Thyroid gland (tissue), 4 donors: Measurements from ENCODE around the gene PHEX. TPM values are rescaled to one million over a fixed set of nuclear protein-coding genes. Genes with fewer than 3 reads are reported as not detected.
A peak's percentile ranks its signal among the peaks of the same experiment; 100 is the strongest.

ENCODE experiments used
- DNase-seq, 2 donors: peaks; one replicate each; pipeline ENCODE4 v3.0.0-alpha.2; 2019
- H3K27ac ChIP-seq, 3 donors: fragments of 200-600 bp; sonication (generic); 1 replicate in 2 of 3; 2 replicates in 1 of 3; pipeline ENCODE4 v1.5.1; 2016 to 2019; ENCODE audit warnings: mild to moderate bottlenecking in 1 of 3, moderate library complexity in 1 of 3
- H3K27me3 ChIP-seq: fragments of 200-600 bp; sonication (generic); one replicate; pipeline ENCODE4 v1.5.1; 2019
- H3K36me3 ChIP-seq, 2 donors: fragments of 200-600 bp; sonication (generic); one replicate each; pipeline ENCODE4 v1.5.1; 2016 to 2019
- H3K4me1 ChIP-seq, 2 donors: fragments of 200-600 bp; sonication (generic); one replicate each; pipeline ENCODE4 v1.5.1; 2017 to 2019
- H3K4me3 ChIP-seq, 3 donors: fragments of 200-600 bp; sonication (generic); replicated peaks in 1 of 3; 1 replicate in 2 of 3; 2 replicates in 1 of 3; pipeline ENCODE4 v1.5.1; 2016; ENCODE audit warnings: mild to moderate bottlenecking in 1 of 3
- H3K9me3 ChIP-seq: fragments of 200-600 bp; sonication (generic); one replicate; pipeline ENCODE4 v1.5.1; 2017
- POLR2A ChIP-seq, 2 donors: fragments of 450-650 bp; IDR thresholded peaks; one replicate each; pipeline ENCODE4 v1.6.1; 2017; ENCODE audit warnings: antibody characterized with exemption in 2 of 2, mild to moderate bottlenecking in 2 of 2, moderate library complexity in 1 of 2
- WGBS, 2 donors: methylation state at CpG; one replicate each; pipeline ENCODE4 v1.1.5; 2017; 5-methylcytosine and 5-hydroxymethylcytosine counted together
- intact Hi-C: fragments of 100-400 bp; cut with DNase I; formaldehyde crosslinking; loops from one replicate; pipeline ENCODE4 v1.15.1; 2023
- total RNA-seq, 4 donors: library from RNA; depleted of rRNA; stranded (reverse); fragments of >200 nt; gene quantifications; one replicate each; pipeline ENCODE4 v1.2.3, GENCODE V29; 2016
- TF ChIP-seq, protein P1 (sequence below), 6 experiments: fragments of 200-600 bp in 3 of 6; fragments of 450-650 bp in 3 of 6; sonication (generic) in 3 of 6; IDR thresholded peaks; one replicate each; pipeline ENCODE4 v1.5.1; 2016 to 2019; ENCODE audit warnings: antibody characterized with exemption in 6 of 6, mild to moderate bottlenecking in 2 of 6, inconsistent platforms in 1 of 6, moderate library complexity in 1 of 6

The PHEX gene
- total RNA-seq, 4 donors from 2014 or later: 1.5 to 12.4 (median 5.2) TPM

- WGBS, 2 donors: 54% methylated on average over 2 of the region's 2 CpGs
- Histone ChIP-seq H3K27me3 (no peaks in the 10 kb centered on the region), H3K4me3 (no peak overlapping the region), H3K36me3 (no peaks in the 10 kb centered on the region), H3K9me3 (no peaks in the 10 kb centered on the region), H3K27ac (no peak overlapping the region), H3K4me1 (no peaks in the 10 kb centered on the region)
- DNase-seq: no peak
- intact Hi-C loops: no loop called here
- TF ChIP-seq, protein P1, sequence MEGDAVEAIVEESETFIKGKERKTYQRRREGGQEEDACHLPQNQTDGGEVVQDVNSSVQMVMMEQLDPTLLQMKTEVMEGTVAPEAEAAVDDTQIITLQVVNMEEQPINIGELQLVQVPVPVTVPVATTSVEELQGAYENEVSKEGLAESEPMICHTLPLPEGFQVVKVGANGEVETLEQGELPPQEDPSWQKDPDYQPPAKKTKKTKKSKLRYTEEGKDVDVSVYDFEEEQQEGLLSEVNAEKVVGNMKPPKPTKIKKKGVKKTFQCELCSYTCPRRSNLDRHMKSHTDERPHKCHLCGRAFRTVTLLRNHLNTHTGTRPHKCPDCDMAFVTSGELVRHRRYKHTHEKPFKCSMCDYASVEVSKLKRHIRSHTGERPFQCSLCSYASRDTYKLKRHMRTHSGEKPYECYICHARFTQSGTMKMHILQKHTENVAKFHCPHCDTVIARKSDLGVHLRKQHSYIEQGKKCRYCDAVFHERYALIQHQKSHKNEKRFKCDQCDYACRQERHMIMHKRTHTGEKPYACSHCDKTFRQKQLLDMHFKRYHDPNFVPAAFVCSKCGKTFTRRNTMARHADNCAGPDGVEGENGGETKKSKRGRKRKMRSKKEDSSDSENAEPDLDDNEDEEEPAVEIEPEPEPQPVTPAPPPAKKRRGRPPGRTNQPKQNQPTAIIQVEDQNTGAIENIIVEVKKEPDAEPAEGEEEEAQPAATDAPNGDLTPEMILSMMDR (IDR thresholded peaks at IDR 0.05): no peak
- no peak for TF ChIP-seq POLR2A (IDR thresholded peaks at IDR 0.05)
Measured at GRCh38 chrX:22117633-22118032, 85.5 kb downstream of the PHEX start.

DNA sequence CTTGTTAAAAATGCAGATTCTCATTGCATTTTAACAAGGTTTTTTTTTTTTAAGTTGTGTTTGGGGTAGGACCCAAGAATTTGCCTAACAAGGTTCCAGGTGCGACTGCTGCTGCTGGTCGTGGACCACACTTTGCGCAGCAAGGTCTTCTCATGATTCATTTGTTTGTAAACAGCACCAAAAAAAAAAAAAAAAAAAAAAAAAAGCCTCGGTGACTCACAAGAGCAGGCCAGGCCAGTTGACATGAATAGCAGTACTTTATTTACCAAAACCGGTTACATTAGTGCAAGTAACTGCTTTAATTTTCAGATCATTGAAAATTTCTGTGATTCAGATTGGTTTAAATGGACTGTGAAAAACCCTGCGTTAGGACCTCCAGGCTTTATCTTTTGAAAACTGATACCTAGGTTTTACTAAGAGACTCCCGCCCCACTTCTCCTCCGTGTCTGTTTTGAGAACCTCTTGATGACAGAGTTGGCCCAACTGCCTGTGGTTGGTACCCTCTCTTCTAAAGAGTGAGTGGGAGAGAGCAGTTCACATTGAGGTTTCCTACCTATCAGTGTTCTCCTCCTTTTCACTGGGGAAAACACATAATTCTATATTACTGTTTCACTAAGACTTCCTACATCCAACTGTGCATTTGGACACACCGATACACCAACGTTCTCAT, 86.2 kb downstream of the PHEX start:
- intact Hi-C loops: no loop called here
- no peak overlapping the region for H3K27ac ChIP-seq
- TF ChIP-seq, protein P1 (IDR thresholded peaks at IDR 0.05): no peak
- no peak for TF ChIP-seq POLR2A (IDR thresholded peaks at IDR 0.05)

DNA sequence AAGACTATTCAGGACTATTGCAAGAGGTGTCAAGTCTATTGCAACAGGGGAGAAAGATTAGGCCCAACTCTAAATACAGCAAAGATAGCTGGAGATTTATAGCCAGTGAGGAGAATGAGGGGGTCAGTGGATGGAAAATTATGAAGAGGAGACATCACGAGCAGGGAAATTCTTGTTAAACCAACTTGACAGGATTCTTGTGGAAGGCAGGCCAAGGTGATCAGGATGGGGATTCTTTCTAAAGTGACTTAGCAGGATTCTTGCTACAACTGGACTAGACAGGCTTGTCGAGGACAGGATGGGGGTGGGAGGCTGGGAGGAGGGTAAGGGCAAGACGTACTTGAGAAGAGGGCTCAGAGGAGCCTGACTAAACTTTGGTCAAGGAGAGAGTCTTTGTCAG, 89.0 kb downstream of the PHEX start:
- Histone ChIP-seq H3K9me3 (no peaks in the 10 kb centered on the region), H3K27me3 (no peaks in the 10 kb centered on the region), H3K27ac (no peak overlapping the region), H3K4me3 (no peak overlapping the region), H3K36me3 (no peaks in the 10 kb centered on the region), H3K4me1 (no peaks in the 10 kb centered on the region)
- WGBS, 2 donors: 51 to 66% methylated on average over 3 of the region's 3 CpGs
- TF ChIP-seq POLR2A (IDR thresholded peaks at IDR 0.05): no peak
- TF ChIP-seq, protein P1 (IDR thresholded peaks at IDR 0.05): no peak
- peak; percentile 21 for DNase-seq
- intact Hi-C loops: no loop called here

More for the DNA sequence above, 86.2 kb downstream of the PHEX start:
- no peaks in the 10 kb centered on the region for H3K27me3 ChIP-seq
- no peaks in the 10 kb centered on the region for H3K36me3 ChIP-seq
- WGBS, 2 donors: 77 to 78% methylated on average over 10 of the region's 10 CpGs
- no peak overlapping the region for H3K4me3 ChIP-seq
- H3K9me3 ChIP-seq: no peaks in the 10 kb centered on the region
- no peak for DNase-seq
- H3K4me1 ChIP-seq: no peaks in the 10 kb centered on the region

GRCh38 chrX:22122510-22122909, 90.4 kb downstream of the PHEX start:
- H3K27ac ChIP-seq: no peak overlapping the region
- peak in 1 of 2 donors; percentile 2 for DNase-seq
- TF ChIP-seq, protein P1 (IDR thresholded peaks at IDR 0.05): no peak
- TF ChIP-seq POLR2A (IDR thresholded peaks at IDR 0.05): no peak
- intact Hi-C loops: no loop called here
- H3K9me3 ChIP-seq: no peaks in the 10 kb centered on the region
- no peaks in the 10 kb centered on the region for H3K4me1 ChIP-seq
- no peaks in the 10 kb centered on the region for H3K36me3 ChIP-seq
- H3K4me3 ChIP-seq: no peak overlapping the region
- H3K27me3 ChIP-seq: no peaks in the 10 kb centered on the region
- WGBS, 2 donors: 35 to 60% methylated on average over 1 to 2 of the region's 2 CpGs

DNA sequence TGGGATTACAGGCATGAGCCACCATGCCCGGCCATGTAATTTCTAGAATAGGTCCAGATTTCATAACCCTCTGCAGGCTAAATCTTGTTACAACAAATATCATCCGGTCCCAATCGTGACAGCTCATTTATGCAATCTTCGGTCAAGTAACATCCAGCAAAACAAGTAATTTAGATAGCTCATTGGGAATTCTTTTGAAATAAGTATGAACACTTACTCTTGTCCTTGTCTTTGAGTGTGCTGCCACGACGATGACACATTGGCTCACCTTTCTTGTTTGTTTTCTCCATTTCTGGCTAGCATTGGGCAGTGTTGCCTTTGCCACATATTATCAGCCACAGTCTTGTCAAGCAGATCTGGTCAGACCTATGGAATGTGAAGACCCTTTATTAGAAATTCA, 92.0 kb downstream of the PHEX start:
- Histone ChIP-seq H3K27ac (no peak overlapping the region), H3K27me3 (no peaks in the 10 kb centered on the region), H3K36me3 (no peaks in the 10 kb centered on the region), H3K4me1 (no peaks in the 10 kb centered on the region), H3K9me3 (no peaks in the 10 kb centered on the region), H3K4me3 (no peak overlapping the region)
- TF ChIP-seq, protein P1 (IDR thresholded peaks at IDR 0.05): no peak
- intact Hi-C loops: no loop called here
- DNase-seq: no peak
- 91 to 94% methylated on average over 5 to 6 of the region's 6 CpGs for WGBS, 2 donors
